ENCODE results near the gene XRN1. TPM values are rescaled to one million over a fixed set of nuclear protein-coding genes. Genes with fewer than 3 reads are reported as not detected.

XRN1 gene
- total RNA-seq (121 TPM), polyA plus RNA-seq (10 to 100 TPM; 53.5 to 99.1 (median 79.8) TPM)

- peaks cover 19% of the 10 kb centered on the region for H3K36me3 ChIP-seq (ENCODE audit: control insufficient read depth, insufficient read depth, low read length)
- no peaks in the 10 kb centered on the region for H3K9me3 ChIP-seq (ENCODE audit: control insufficient read depth in 2 of 2, low read length in 2 of 2)
- no peaks in the 10 kb centered on the region for H3K27me3 ChIP-seq (ENCODE audit: control insufficient read depth, insufficient read depth, low read length)
- H3K27ac ChIP-seq (ENCODE audit: insufficient read depth, low read length, poor library complexity, severe bottlenecking), result peak within 1 kb of the TSS; percentile 98
- peaks cover 42% of the 10 kb centered on the region for H3K4me1 ChIP-seq (ENCODE audit: control insufficient read depth, insufficient read depth, low read length, poor library complexity, severe bottlenecking)
- Mint-ChIP-seq H3K4me1 (peaks cover 33 to 51% (median 44%) of the 10 kb centered on the region in 4 donors), H3K36me3 (peaks cover 16% of the 10 kb centered on the region), H3K27ac (peak within 1 kb of the TSS; percentile 98 to 100 (median 100)), H3K9me3 (no peaks in the 10 kb centered on the region), H3K27me3 (no peaks in the 10 kb centered on the region), H3K4me3 (peak within 1 kb of the TSS; percentile 92 to 99 (median 99))
- ATAC-seq (ENCODE audit: low read depth in 2 of 2) (peak; percentile 98 to 99), DNase-seq (peak; percentile 90 to 95 (median 95))
- peak within 1 kb of the TSS; percentile 99 for H3K4me3 ChIP-seq (ENCODE audit: low read depth, low read length)
Measured at GRCh38 chr3:142447852-142448823, at the start of gene XRN1. Gene XRN1 (minus strand): TSS chr3:142448037. CDS start chr3:142447944, 93 bp downstream.

GRCh38 chr3:142495103-142495502, 47.3 kb upstream of the XRN1 start:
- peaks cover 61% of the 10 kb centered on the region for H3K36me3 Mint-ChIP-seq
- H3K4me3 Mint-ChIP-seq, result no peak overlapping the region
- ATAC-seq (ENCODE audit: low read depth in 2 of 2) (no peak), DNase-seq (no peak)
- H3K4me1 Mint-ChIP-seq, result peaks cover 0 to 4% (median 2%) of the 10 kb centered on the region in 4 donors
- Histone ChIP-seq H3K4me3 (ENCODE audit: low read depth, low read length) (no peak overlapping the region), H3K4me1 (ENCODE audit: control insufficient read depth, insufficient read depth, low read length, poor library complexity, severe bottlenecking) (no peaks in the 10 kb centered on the region), H3K36me3 (ENCODE audit: control insufficient read depth, insufficient read depth, low read length) (peaks cover 65% of the 10 kb centered on the region), H3K9me3 (ENCODE audit: control insufficient read depth in 2 of 2, low read length in 2 of 2) (no peaks in the 10 kb centered on the region), H3K27me3 (ENCODE audit: control insufficient read depth, insufficient read depth, low read length) (no peaks in the 10 kb centered on the region), H3K27ac (ENCODE audit: insufficient read depth, low read length, poor library complexity, severe bottlenecking) (no peak overlapping the region)
- peak overlapping the region in 1 of 3 donors; percentile 16 for H3K27ac Mint-ChIP-seq
- no peaks in the 10 kb centered on the region for H3K9me3 Mint-ChIP-seq
- H3K27me3 Mint-ChIP-seq, result no peaks in the 10 kb centered on the region

DNA sequence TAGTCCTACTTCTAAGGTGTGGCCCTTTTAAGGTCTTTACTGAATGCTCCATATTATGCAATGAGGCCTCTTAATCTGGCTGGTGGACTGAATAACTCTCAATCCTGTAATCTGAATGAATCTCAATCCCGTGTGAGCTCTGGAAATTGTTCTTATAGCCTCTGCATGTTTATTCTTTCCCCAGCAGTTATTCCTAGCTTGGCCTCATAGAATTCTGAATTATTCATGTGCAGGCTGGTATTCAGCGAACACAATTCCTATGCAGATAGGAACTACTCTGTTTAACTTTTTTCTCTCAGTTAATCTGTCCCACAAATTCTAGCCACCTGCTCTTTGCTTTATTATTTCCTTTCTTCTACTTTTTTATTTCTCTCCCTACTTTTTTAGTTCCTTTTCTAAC, 44.3 kb upstream of the XRN1 start:
- Mint-ChIP-seq H3K36me3 (peaks cover 66% of the 10 kb centered on the region), H3K27ac (peak overlapping the region in 1 of 3 donors; percentile 26), H3K9me3 (peaks cover 0 to 4% (median 0%) of the 10 kb centered on the region in 7 donors), H3K27me3 (no peaks in the 10 kb centered on the region), H3K4me1 (peaks cover 0 to 4% (median 2%) of the 10 kb centered on the region in 4 donors), H3K4me3 (no peak overlapping the region)
- no peak for DNase-seq
- H3K9me3 ChIP-seq (ENCODE audit: control insufficient read depth in 2 of 2, low read length in 2 of 2), result no peaks in the 10 kb centered on the region
- ATAC-seq (ENCODE audit: low read depth in 2 of 2), result no peak
- peaks cover 59% of the 10 kb centered on the region for H3K36me3 ChIP-seq (ENCODE audit: control insufficient read depth, insufficient read depth, low read length)
- H3K4me3 ChIP-seq (ENCODE audit: low read depth, low read length), result no peak overlapping the region
- H3K4me1 ChIP-seq (ENCODE audit: control insufficient read depth, insufficient read depth, low read length, poor library complexity, severe bottlenecking), result no peaks in the 10 kb centered on the region
- no peaks in the 10 kb centered on the region for H3K27me3 ChIP-seq (ENCODE audit: control insufficient read depth, insufficient read depth, low read length)
- H3K27ac ChIP-seq (ENCODE audit: insufficient read depth, low read length, poor library complexity, severe bottlenecking), result no peak overlapping the region

- Histone ChIP-seq H3K4me3 (ENCODE audit: low read depth, low read length) (no peak overlapping the region), H3K27ac (ENCODE audit: insufficient read depth, low read length, poor library complexity, severe bottlenecking) (no peak overlapping the region), H3K36me3 (ENCODE audit: control insufficient read depth, insufficient read depth, low read length) (peaks cover 61% of the 10 kb centered on the region), H3K9me3 (ENCODE audit: control insufficient read depth in 2 of 2, low read length in 2 of 2) (no peaks in the 10 kb centered on the region), H3K4me1 (ENCODE audit: control insufficient read depth, insufficient read depth, low read length, poor library complexity, severe bottlenecking) (no peaks in the 10 kb centered on the region), H3K27me3 (ENCODE audit: control insufficient read depth, insufficient read depth, low read length) (no peaks in the 10 kb centered on the region)
- H3K9me3 Mint-ChIP-seq, result peaks cover 0 to 4% (median 0%) of the 10 kb centered on the region in 7 donors
- peaks cover 0 to 12% (median 2%) of the 10 kb centered on the region in 4 donors for H3K4me1 Mint-ChIP-seq
- DNase-seq (no peak), ATAC-seq (ENCODE audit: low read depth in 2 of 2) (no peak)
- peaks cover 65% of the 10 kb centered on the region for H3K36me3 Mint-ChIP-seq
- no peak overlapping the region for H3K4me3 Mint-ChIP-seq
- no peak overlapping the region for H3K27ac Mint-ChIP-seq
- no peaks in the 10 kb centered on the region for H3K27me3 Mint-ChIP-seq
Measured at GRCh38 chr3:142489572-142490323, 41.9 kb upstream of the XRN1 start.

GRCh38 chr3:142484912-142485435, 37.1 kb upstream of the XRN1 start:
- peaks cover 54% of the 10 kb centered on the region for H3K36me3 Mint-ChIP-seq
- H3K9me3 Mint-ChIP-seq, result peaks cover 0 to 5% (median 1%) of the 10 kb centered on the region in 7 donors
- Histone ChIP-seq H3K4me3 (ENCODE audit: low read depth, low read length) (no peak overlapping the region), H3K27me3 (ENCODE audit: control insufficient read depth, insufficient read depth, low read length) (no peaks in the 10 kb centered on the region), H3K36me3 (ENCODE audit: control insufficient read depth, insufficient read depth, low read length) (peaks cover 61% of the 10 kb centered on the region), H3K4me1 (ENCODE audit: control insufficient read depth, insufficient read depth, low read length, poor library complexity, severe bottlenecking) (no peaks in the 10 kb centered on the region), H3K27ac (ENCODE audit: insufficient read depth, low read length, poor library complexity, severe bottlenecking) (no peak overlapping the region), H3K9me3 (ENCODE audit: control insufficient read depth in 2 of 2, low read length in 2 of 2) (peaks cover 4 to 12% of the 10 kb centered on the region in 2 experiments)
- H3K27ac Mint-ChIP-seq, result no peak overlapping the region
- H3K4me3 Mint-ChIP-seq, result no peak overlapping the region
- H3K27me3 Mint-ChIP-seq, result no peaks in the 10 kb centered on the region
- ATAC-seq (ENCODE audit: low read depth in 2 of 2) (no peak), DNase-seq (peak in 1 of 3 donors; percentile 5)
- peaks cover 0 to 12% (median 0%) of the 10 kb centered on the region in 4 donors for H3K4me1 Mint-ChIP-seq

DNA sequence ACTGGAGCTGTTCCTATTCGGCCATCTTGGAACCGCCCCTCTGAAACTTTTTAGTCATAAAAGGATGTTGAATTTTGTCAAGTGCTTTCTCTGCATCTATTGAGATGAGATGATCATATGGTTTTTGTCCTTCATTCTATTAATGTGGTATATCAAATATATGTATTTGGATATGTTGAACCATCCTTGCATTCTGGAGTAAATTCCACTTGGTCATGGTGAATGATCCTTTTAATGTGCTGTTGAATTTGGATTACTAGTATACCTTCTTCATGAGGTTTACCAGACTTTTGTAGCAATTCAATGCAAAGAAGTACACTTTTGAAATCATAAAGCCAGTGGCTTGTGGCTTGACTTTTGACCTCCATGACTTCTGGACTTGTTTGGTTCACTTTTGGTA, 33.4 kb upstream of the XRN1 start:
- Histone ChIP-seq H3K9me3 (ENCODE audit: control insufficient read depth in 2 of 2, low read length in 2 of 2) (peaks cover 4 to 12% of the 10 kb centered on the region in 2 experiments), H3K36me3 (ENCODE audit: control insufficient read depth, insufficient read depth, low read length) (peaks cover 47% of the 10 kb centered on the region), H3K4me1 (ENCODE audit: control insufficient read depth, insufficient read depth, low read length, poor library complexity, severe bottlenecking) (no peaks in the 10 kb centered on the region), H3K4me3 (ENCODE audit: low read depth, low read length) (no peak overlapping the region), H3K27ac (ENCODE audit: insufficient read depth, low read length, poor library complexity, severe bottlenecking) (no peak overlapping the region), H3K27me3 (ENCODE audit: control insufficient read depth, insufficient read depth, low read length) (no peaks in the 10 kb centered on the region)
- Mint-ChIP-seq H3K4me1 (peaks cover 0 to 8% (median 0%) of the 10 kb centered on the region in 4 donors), H3K4me3 (no peak overlapping the region), H3K27me3 (no peaks in the 10 kb centered on the region), H3K27ac (no peak overlapping the region), H3K36me3 (peaks cover 36% of the 10 kb centered on the region), H3K9me3 (peaks cover 0 to 7% (median 4%) of the 10 kb centered on the region in 7 donors)
- peak in 1 of 3 donors; percentile 6 for DNase-seq
- ATAC-seq (ENCODE audit: low read depth in 2 of 2), result no peak

DNA sequence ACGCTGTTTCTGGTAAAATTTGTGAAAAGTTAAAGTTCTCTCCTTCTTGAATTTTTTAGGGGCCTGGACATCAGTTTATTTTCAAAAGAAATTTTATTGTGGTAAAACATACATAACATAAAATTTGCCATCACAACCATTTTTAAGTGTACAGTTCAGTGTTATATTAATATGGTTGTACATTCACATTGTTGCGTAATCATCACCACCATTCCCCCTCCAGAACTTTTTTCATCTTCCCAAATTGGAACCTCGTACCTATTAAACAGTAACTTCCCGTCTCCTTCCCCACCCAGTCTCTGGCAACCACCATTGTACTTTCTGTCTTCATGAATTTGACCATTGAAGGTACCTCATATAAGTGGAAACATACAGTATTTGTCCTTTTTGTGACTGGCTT, 23.0 kb upstream of the XRN1 start:
- ATAC-seq (ENCODE audit: low read depth in 2 of 2) (no peak), DNase-seq (no peak)
- peaks cover 8% of the 10 kb centered on the region for H3K36me3 Mint-ChIP-seq
- no peak overlapping the region for H3K4me3 Mint-ChIP-seq
- Histone ChIP-seq H3K36me3 (ENCODE audit: control insufficient read depth, insufficient read depth, low read length) (peaks cover 8% of the 10 kb centered on the region), H3K4me3 (ENCODE audit: low read depth, low read length) (no peak overlapping the region), H3K4me1 (ENCODE audit: control insufficient read depth, insufficient read depth, low read length, poor library complexity, severe bottlenecking) (no peaks in the 10 kb centered on the region), H3K27ac (ENCODE audit: insufficient read depth, low read length, poor library complexity, severe bottlenecking) (no peak overlapping the region), H3K9me3 (ENCODE audit: control insufficient read depth in 2 of 2, low read length in 2 of 2) (no peaks in the 10 kb centered on the region), H3K27me3 (ENCODE audit: control insufficient read depth, insufficient read depth, low read length) (no peaks in the 10 kb centered on the region)
- H3K4me1 Mint-ChIP-seq, result no peaks in the 10 kb centered on the region
- no peaks in the 10 kb centered on the region for H3K27me3 Mint-ChIP-seq
- peaks cover 0 to 2% (median 0%) of the 10 kb centered on the region in 7 donors for H3K9me3 Mint-ChIP-seq
- peak overlapping the region in 1 of 3 donors; percentile 1 for H3K27ac Mint-ChIP-seq
